ENCODE measurements around the gene GPC5.

The GPC5 gene

DNA sequence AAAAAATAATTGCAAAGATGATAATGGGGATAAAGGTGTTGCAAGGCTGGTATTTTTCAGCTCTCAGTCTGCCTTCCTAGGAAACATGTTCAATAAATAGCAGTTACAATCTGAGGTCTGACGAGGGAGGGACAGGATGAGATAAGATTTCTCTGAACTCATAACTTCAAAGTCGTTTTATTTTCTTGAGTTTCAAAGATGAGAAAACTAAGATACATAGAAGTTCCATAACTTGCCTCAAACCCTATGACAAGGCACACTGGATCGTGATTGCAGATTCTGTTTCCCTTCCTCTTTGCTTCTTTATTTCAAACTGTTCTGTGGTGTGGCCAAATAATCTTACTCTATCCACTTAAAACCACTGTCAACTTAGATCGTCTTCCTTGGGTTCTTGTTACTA, 327.2 kb downstream of the GPC5 start:
- H3K9me3 ChIP-seq (ENCODE audit: insufficient read depth, low read length): no peaks in the 10 kb centered on the region
- no peak overlapping the region for H3K4me2 ChIP-seq (ENCODE audit: low read depth, low read length, poor library complexity, severe bottlenecking)
- no peak overlapping the region for H2AFZ ChIP-seq (ENCODE audit: low read depth, low read length, severe bottlenecking)
- H3K27ac ChIP-seq (ENCODE audit: low read depth, low read length): no peak overlapping the region
- no peaks in the 10 kb centered on the region for H3K27me3 ChIP-seq (ENCODE audit: low read length)
- H3K9me2 ChIP-seq (replicated peaks; ENCODE audit: insufficient read depth, low read length): no peaks in the 10 kb centered on the region
- no peaks in the 10 kb centered on the region for H3F3A ChIP-seq (ENCODE audit: insufficient read depth)
- H3K79me2 ChIP-seq (ENCODE audit: insufficient read depth, low read length): no peaks in the 10 kb centered on the region
- H3K9ac ChIP-seq (ENCODE audit: low read length): no peak overlapping the region
- no peaks in the 10 kb centered on the region for H3K36me3 ChIP-seq (ENCODE audit: low read length)
- no peaks in the 10 kb centered on the region for H4K20me1 ChIP-seq (ENCODE audit: low read depth, low read length)
- no peak overlapping the region for H3K4me3 ChIP-seq (ENCODE audit: insufficient read depth, low read length, poor library complexity, severe bottlenecking)
- TF ChIP-seq EZH2phosphoT487 (conservative IDR thresholded peaks at IDR 0.05; ENCODE audit: low read length): no peak
- TF ChIP-seq, protein P1, sequence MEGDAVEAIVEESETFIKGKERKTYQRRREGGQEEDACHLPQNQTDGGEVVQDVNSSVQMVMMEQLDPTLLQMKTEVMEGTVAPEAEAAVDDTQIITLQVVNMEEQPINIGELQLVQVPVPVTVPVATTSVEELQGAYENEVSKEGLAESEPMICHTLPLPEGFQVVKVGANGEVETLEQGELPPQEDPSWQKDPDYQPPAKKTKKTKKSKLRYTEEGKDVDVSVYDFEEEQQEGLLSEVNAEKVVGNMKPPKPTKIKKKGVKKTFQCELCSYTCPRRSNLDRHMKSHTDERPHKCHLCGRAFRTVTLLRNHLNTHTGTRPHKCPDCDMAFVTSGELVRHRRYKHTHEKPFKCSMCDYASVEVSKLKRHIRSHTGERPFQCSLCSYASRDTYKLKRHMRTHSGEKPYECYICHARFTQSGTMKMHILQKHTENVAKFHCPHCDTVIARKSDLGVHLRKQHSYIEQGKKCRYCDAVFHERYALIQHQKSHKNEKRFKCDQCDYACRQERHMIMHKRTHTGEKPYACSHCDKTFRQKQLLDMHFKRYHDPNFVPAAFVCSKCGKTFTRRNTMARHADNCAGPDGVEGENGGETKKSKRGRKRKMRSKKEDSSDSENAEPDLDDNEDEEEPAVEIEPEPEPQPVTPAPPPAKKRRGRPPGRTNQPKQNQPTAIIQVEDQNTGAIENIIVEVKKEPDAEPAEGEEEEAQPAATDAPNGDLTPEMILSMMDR (IDR thresholded peaks at IDR 0.05; ENCODE audit: insufficient read depth, low read length, poor library complexity, severe bottlenecking): no peak

GRCh38 chr13:91726671-91727070, 328.2 kb downstream of the GPC5 start:
- Histone ChIP-seq H2AFZ (ENCODE audit: low read depth, low read length, severe bottlenecking) (no peak overlapping the region), H3K9me3 (ENCODE audit: insufficient read depth, low read length) (no peaks in the 10 kb centered on the region), H3K27ac (ENCODE audit: low read depth, low read length) (no peak overlapping the region)

GRCh38 chr13:91729859-91730258, 331.4 kb downstream of the GPC5 start:
- Histone ChIP-seq H3K27ac (ENCODE audit: low read depth, low read length) (no peak overlapping the region), H3K9me3 (ENCODE audit: insufficient read depth, low read length) (no peaks in the 10 kb centered on the region), H4K20me1 (ENCODE audit: low read depth, low read length) (no peaks in the 10 kb centered on the region), H2AFZ (ENCODE audit: low read depth, low read length, severe bottlenecking) (no peak overlapping the region), H3K27me3 (ENCODE audit: low read length) (no peaks in the 10 kb centered on the region), H3F3A (ENCODE audit: insufficient read depth) (no peaks in the 10 kb centered on the region), H3K4me2 (ENCODE audit: low read depth, low read length, poor library complexity, severe bottlenecking) (no peak overlapping the region), H3K9me2 (replicated peaks; ENCODE audit: insufficient read depth, low read length) (no peaks in the 10 kb centered on the region), H3K4me3 (ENCODE audit: insufficient read depth, low read length, poor library complexity, severe bottlenecking) (no peak overlapping the region), H3K9ac (ENCODE audit: low read length) (no peak overlapping the region), H3K79me2 (ENCODE audit: insufficient read depth, low read length) (no peaks in the 10 kb centered on the region), H3K36me3 (ENCODE audit: low read length) (no peaks in the 10 kb centered on the region)
- TF ChIP-seq EZH2phosphoT487 (conservative IDR thresholded peaks at IDR 0.05; ENCODE audit: low read length): no peak
- TF ChIP-seq, protein P1 (IDR thresholded peaks at IDR 0.05; ENCODE audit: insufficient read depth, low read length, poor library complexity, severe bottlenecking): no peak

More at GRCh38 chr13:91726671-91727070, 328.2 kb downstream of the GPC5 start:
- no peaks in the 10 kb centered on the region for H3K9me2 ChIP-seq (replicated peaks; ENCODE audit: insufficient read depth, low read length)
- H3F3A ChIP-seq (ENCODE audit: insufficient read depth): no peaks in the 10 kb centered on the region
- no peaks in the 10 kb centered on the region for H4K20me1 ChIP-seq (ENCODE audit: low read depth, low read length)
- H3K79me2 ChIP-seq (ENCODE audit: insufficient read depth, low read length): no peaks in the 10 kb centered on the region
- H3K4me2 ChIP-seq (ENCODE audit: low read depth, low read length, poor library complexity, severe bottlenecking): no peak overlapping the region
- H3K27me3 ChIP-seq (ENCODE audit: low read length): no peaks in the 10 kb centered on the region
- no peak for TF ChIP-seq EZH2phosphoT487 (conservative IDR thresholded peaks at IDR 0.05; ENCODE audit: low read length)
- TF ChIP-seq, protein P1 (IDR thresholded peaks at IDR 0.05; ENCODE audit: insufficient read depth, low read length, poor library complexity, severe bottlenecking): no peak
- no peak overlapping the region for H3K4me3 ChIP-seq (ENCODE audit: insufficient read depth, low read length, poor library complexity, severe bottlenecking)
- no peaks in the 10 kb centered on the region for H3K36me3 ChIP-seq (ENCODE audit: low read length)
- no peak overlapping the region for H3K9ac ChIP-seq (ENCODE audit: low read length)

All from SU-DHL-6 (cell line).